Measurements from ENCODE around the gene OXER1.

OXER1 gene

DNA sequence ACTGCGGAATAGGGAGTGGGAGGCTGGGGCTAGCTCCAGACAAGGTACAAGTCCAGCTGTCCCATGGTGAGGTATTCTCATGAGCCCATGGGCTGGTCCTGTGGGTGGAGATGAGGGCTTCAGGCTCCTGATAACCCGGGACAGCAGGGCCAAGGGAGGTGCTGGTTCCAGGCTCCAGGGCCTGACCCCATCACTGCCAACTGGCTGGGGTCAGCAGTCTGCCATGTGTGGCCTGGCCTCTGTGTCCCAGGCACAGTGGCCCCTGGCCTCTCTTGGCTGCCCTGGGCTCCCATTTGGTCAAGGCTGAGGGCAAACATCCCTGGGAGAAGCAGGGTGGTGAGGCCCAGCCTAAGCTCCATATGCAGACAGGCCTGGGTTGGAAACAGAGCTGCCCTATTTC, 966 bp upstream of the OXER1 start:
- DNase-seq (ENCODE audit: low read depth in 2 of 2), result no peak
- TF ChIP-seq, protein P1, sequence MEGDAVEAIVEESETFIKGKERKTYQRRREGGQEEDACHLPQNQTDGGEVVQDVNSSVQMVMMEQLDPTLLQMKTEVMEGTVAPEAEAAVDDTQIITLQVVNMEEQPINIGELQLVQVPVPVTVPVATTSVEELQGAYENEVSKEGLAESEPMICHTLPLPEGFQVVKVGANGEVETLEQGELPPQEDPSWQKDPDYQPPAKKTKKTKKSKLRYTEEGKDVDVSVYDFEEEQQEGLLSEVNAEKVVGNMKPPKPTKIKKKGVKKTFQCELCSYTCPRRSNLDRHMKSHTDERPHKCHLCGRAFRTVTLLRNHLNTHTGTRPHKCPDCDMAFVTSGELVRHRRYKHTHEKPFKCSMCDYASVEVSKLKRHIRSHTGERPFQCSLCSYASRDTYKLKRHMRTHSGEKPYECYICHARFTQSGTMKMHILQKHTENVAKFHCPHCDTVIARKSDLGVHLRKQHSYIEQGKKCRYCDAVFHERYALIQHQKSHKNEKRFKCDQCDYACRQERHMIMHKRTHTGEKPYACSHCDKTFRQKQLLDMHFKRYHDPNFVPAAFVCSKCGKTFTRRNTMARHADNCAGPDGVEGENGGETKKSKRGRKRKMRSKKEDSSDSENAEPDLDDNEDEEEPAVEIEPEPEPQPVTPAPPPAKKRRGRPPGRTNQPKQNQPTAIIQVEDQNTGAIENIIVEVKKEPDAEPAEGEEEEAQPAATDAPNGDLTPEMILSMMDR (IDR thresholded peaks at IDR 0.05; ENCODE audit: low read depth, low read length), result no peak

DNA sequence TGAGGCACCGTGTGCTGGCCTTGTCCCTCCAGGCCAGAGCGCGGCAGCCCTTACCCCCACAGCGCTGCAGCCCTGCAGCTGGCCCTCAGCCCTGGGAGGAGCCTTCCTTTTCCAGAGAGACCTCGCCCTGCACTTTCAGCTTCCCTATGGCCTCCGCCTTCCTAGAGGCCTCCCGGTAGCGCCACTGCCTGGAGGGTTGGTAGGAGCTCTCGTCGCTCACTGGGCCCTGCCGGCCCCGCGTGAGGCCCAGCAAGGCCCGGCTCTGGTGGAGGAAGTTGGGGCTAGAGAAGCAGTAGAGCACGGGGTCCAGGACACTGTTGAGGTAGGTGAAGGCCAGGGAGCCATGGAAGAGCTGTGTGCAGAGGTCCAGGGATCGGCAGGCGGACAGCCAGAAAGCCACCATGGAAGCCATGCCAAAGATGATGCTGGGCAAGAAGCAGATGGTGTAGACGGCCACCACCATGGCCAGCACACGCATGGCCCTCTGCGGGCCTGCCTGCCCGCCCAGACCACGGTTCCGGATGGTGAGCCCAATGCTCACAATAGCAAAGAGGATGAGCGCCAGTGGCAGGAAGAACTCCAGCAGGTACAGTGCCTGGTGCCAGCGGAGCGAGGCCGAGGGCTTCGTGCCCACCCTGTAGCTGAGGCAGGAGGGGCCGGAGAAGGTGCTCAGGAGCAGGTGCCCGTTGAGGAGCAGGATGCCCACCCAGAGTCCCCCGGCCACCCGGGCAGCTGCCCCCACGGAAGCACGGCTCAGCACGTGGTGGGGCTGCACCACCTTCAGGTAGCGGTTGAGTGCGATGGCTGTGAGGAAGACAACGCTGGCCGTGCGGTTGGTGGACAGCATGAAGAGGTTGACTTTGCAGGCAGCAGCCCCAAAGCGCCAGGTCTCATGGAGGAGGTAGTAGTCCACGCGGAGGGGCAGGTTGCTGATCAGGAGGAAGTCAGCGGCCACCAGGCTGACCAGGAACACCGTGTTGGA, 821 bp downstream of the OXER1 start:
- TF ChIP-seq, protein P1 (IDR thresholded peaks at IDR 0.05; ENCODE audit: low read depth, low read length), result no peak
- H3K4me3 ChIP-seq (replicated peaks in 1 of 2; ENCODE audit: low read depth in 2 of 2, low read length in 2 of 2), result no peak overlapping the region
- no peak for DNase-seq (ENCODE audit: low read depth in 2 of 2)

More for the DNA sequence above, 966 bp upstream of the OXER1 start:
- H3K4me3 ChIP-seq (replicated peaks in 1 of 2; ENCODE audit: low read depth in 2 of 2, low read length in 2 of 2), result no peak overlapping the region

DNA sequence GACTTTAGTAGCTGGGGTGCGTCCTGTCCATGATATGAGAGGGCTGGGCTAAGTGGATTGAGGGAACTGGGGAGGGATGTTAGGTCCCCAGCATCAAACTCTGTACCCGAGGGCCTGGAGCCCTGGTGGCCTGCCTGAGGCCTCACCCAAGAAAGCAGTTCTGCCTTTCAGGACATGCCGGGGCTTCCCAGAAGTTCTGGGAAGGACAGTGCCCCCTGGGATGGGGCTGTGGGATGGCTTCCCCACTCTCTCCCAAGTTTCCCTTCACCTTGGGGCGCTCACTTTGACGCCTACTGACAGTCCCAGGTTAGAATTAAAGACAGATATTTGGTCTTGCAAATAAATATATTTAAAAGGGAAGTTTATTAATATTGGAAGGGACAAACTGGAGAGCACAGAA, 1.8 kb downstream of the OXER1 start:
- TF ChIP-seq, protein P1 (IDR thresholded peaks at IDR 0.05; ENCODE audit: low read depth, low read length), result no peak
- no peak for DNase-seq (ENCODE audit: low read depth in 2 of 2)
- no peak overlapping the region for H3K4me3 ChIP-seq (replicated peaks in 1 of 2; ENCODE audit: low read depth in 2 of 2, low read length in 2 of 2)

DNA sequence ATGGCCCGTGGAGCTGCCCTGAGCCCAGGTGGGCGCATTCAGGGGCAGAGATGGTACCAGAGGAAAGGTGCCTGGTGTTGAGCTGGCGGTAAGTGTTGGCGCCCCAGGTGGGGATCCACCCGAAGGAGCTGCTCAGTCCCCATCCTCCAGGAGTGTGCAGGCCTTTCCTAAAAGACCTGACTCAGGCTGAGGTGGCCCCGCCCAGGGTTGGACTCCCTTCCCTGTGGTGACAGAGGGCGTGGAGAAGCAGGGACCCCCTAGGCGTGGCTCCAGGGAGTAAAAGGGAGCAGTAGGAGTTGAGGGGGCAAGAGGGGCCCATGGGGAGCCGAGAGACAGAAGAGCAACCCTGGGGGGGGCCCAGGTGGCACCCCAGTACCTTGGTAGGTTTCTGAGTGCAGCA, 2.4 kb downstream of the OXER1 start:
- TF ChIP-seq, protein P1 (IDR thresholded peaks at IDR 0.05; ENCODE audit: low read depth, low read length), result no peak
- no peak overlapping the region for H3K4me3 ChIP-seq (replicated peaks in 1 of 2; ENCODE audit: low read depth in 2 of 2, low read length in 2 of 2)
- DNase-seq (ENCODE audit: low read depth in 2 of 2), result no peak

DNA sequence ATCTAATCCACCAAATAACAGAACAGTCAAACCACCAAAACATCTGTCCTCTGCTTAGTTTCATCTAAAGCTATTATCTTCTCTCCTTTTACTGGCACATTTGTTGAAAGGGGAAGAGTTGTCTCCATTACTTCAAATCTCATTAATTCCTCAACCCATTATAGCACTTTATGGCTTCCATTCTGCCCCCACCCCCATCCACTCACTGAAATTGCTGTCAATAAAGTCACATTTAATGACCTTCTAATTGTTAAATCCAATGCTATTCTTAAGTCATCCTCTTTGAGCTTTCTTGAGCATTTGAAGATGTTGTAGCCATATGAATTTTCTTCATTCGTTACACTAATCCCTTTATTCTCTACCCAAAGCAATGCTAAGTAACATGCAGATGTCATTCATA, 5.2 kb downstream of the OXER1 start:
- TF ChIP-seq, protein P1 (IDR thresholded peaks at IDR 0.05; ENCODE audit: low read depth, low read length), result no peak
- DNase-seq (ENCODE audit: low read depth in 2 of 2), result no peak
- H3K4me3 ChIP-seq (replicated peaks in 1 of 2; ENCODE audit: low read depth in 2 of 2, low read length in 2 of 2), result no peak overlapping the region

DNA sequence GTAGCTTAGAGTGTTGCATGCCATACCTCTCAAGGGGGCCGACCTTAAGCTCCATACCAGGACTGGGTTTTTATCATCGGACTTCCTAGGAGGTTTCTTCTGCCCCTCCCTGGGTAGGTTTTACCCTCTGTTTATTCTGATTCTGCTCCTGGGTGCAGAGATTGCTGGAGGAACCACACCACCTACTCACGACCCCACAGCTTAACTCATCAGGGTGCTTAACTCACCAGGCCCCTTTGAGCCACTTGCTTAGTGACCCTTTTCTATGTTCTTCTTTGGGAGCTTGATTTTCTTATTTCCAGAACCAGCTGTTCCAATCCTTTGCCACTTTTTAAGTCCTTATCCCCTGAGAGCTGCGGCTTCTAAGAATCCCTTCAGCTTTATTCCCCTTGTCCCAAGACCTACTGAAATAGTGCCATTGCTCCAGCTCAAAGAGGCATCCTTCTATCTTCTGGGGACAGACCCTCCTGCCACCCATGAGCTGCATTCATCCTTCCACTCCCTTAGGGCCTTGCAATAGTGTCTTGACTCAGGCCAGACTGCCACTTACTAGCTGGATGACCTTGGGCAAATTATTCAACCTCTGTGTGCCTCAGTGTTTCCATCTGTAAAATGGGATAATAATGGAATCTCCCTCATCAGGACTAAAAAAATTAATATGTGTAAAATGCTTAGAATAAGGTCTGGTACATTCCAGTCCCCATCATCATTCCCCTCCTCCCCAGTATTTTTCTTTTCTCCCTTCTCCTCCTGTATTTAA, 5.8 kb downstream of the OXER1 start:
- no peak overlapping the region for H3K4me3 ChIP-seq (replicated peaks in 1 of 2; ENCODE audit: low read depth in 2 of 2, low read length in 2 of 2)
- TF ChIP-seq, protein P1 (IDR thresholded peaks at IDR 0.05; ENCODE audit: low read depth, low read length), result no peak
- no peak for DNase-seq (ENCODE audit: low read depth in 2 of 2)
